NCI-H345 (cell line): ENCODE measurements around the gene KLHL17.
"Not testable (repeated sequence)": the region's sequence is repeated elsewhere in the genome, so short reads cannot be mapped to it uniquely, and the experiment has no call there.

Source experiments
- DNase-seq: peaks from one replicate; lab custom pipeline; 2025; lab: John Stamatoyannopoulos, UW

KLHL17 gene

DNA sequence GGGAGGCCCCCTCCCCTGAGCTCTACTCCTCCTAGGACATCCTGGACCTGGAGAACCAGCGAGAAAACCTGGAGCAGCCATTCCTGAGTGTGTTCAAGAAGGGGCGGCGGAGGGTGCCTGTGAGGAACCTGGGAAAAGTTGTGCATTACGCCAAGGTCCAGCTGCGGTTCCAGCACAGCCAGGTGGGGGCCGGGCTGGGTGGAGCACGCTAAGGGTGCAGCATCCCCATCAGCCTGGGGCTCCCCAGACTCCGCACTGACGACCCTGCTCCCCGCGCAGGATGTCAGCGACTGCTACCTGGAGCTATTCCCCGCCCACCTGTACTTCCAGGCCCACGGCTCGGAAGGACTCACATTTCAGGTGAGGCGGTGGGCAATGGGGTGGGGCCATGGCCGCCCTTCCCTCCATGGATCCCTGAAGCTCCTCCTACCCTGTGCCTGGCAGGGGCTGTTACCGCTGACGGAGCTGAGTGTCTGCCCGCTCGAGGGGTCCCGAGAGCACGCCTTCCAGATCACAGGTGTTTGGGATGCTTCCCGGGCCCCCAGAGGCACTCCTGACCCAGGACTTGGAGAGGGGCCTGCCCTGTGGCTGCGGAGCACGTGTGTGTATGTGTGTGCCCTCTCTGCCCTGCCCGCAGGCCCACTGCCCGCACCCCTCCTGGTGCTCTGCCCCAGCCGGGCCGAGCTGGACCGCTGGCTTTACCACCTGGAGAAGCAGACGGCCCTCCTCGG, 10.0 kb downstream of the KLHL17 start:
- DNase-seq = no peak

DNA sequence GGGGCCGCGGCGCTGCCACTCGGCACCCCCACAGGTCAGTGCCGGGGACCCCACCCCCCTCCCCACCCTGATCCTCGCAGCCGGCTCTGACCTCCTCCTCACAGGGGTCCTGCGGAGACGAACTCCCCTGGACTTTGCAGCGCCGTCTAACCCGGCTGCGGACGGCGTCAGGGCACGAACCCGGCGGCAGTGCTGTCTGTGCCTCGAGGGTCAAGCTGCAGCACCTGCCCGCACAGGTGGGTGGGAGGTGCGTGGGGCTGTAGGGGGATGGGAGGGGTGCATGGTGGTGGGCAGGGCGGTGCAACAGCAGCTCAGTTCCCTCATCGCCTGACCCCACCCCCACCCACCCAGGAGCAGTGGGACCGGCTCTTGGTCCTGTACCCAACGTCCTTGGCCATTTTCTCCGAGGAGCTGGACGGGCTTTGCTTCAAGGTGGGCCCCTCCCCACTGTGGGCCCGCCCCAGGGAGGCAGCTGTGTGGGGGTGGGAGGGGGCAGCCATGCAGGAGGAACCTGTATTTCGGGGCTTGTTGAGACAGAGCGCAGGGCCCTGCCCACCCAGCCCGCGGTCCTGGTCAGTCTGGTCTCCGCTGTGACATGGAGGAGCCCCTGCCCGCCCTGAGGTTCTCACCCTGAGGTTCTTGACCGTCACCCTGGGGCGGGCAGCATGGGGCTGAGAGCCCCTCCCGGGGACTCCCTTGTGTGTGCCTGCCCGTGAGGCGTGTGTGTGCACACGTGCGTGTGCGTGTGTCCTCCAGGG, 10.8 kb downstream of the KLHL17 start:
- no peak for DNase-seq

DNA sequence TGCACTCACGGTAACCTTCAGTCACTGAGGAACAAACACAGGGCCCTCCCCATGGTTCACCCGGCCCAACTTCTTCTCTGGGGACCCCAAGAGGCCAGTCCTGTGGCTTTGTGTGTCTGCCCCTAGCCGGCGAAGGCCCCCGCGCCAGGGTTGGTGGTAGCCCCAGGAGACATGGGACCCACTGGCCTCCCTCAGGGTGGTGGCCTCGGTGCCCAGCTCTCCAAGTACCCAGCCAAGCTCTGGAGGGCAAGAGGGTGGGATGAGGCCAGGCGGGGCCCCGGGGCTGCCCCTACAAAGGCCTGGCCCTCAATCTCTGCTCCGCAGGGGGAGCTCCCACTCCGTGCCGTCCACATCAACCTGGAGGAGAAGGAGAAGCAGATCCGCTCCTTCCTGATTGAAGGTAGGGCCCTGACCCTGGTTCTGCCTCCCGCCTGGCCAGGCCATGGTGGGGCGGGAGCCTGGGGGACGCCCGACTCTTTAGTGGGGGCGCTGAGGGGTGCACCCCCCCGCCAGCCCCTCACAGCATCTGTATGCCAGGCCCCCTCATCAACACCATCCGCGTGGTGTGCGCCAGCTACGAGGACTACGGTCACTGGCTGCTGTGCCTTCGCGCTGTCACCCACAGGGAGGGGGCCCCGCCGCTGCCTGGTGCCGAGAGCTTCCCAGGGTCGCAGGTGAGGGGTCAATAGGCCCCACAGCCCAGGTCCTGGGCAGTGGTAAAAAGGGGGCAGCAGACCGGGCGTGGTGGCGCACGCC, 11.5 kb downstream of the KLHL17 start:
- DNase-seq = no peak

DNA sequence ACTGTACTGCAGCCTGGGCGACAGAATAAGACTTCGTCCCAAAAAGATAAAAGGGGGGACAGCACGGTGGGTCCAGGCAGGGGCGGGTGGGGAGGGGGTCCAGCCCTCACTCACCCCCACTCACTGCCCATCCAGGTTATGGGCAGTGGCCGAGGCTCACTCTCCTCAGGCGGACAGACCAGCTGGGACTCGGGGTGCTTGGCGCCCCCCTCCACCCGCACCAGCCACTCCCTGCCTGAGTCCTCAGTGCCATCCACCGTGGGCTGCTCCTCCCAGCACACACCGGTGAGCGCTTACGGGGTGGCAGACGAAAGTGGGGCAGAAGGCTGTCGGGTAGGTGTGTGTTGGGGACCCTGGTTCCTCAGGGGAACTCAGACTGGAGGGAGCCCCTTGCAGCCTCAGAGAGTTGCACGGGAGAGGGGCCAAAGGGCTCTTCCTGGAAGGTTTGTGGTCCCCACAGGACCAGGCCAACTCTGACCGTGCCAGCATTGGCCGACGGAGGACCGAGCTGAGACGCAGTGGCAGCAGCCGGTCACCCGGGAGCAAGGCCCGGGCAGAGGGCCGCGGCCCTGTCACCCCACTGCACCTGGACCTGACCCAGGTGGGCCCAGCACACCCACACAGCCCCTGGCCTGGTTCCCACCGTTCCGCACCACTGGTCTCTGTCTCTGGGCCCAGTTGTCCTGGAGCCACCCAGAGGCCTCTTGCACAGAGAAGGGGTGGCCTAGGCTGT, 12.5 kb downstream of the KLHL17 start:
- no peak for DNase-seq

DNA sequence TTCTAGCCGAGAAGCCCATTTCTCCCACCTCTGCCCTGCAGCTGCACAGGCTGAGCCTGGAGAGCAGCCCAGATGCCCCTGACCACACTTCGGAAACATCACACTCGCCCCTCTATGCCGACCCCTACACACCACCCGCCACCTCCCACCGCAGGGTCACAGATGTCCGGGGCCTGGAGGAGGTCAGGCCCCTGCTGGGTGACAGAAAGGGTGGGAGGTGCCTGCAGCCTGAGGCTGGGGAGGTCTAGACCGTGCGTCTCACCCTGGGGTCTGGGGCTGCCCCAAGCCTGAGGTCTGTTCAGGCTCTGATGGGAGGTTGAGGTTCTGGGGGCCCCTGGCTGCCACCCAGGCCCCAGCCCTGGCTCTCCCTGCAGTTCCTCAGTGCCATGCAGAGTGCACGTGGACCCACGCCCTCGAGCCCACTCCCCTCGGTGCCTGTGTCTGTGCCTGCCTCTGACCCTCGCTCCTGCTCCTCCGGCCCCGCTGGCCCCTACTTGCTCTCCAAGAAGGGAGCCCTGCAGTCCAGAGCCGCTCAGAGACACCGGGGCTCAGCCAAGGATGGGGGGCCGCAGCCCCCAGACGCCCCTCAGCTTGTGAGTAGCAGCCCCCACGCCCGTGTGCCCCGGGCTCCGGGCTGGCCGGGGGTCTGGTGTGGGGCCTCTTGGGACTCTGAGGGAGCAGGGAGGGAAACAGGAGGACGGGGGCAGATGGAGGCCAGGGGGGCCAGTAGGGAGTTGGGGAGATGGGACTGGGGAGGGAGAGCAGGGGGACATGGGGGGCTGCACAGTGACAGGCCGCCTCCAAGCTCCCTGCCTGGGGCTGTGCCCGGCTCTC, 13.3 kb downstream of the KLHL17 start:
- no peak for DNase-seq

DNA sequence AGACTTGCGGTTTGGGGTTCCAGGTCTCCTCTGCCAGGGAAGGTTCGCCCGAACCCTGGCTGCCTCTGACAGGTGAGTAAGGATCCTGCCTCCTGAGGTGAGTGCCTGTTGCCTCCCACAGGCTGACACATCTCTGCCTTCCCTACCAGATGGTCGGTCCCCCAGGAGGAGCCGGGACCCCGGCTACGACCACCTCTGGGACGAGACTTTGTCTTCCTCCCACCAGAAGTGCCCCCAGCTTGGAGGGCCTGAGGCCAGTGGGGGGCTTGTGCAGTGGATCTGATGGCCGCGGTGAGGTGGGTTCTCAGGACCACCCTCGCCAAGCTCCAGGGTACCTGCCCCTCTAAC, 13.9 kb downstream of the KLHL17 start:
- DNase-seq = no peak

DNA sequence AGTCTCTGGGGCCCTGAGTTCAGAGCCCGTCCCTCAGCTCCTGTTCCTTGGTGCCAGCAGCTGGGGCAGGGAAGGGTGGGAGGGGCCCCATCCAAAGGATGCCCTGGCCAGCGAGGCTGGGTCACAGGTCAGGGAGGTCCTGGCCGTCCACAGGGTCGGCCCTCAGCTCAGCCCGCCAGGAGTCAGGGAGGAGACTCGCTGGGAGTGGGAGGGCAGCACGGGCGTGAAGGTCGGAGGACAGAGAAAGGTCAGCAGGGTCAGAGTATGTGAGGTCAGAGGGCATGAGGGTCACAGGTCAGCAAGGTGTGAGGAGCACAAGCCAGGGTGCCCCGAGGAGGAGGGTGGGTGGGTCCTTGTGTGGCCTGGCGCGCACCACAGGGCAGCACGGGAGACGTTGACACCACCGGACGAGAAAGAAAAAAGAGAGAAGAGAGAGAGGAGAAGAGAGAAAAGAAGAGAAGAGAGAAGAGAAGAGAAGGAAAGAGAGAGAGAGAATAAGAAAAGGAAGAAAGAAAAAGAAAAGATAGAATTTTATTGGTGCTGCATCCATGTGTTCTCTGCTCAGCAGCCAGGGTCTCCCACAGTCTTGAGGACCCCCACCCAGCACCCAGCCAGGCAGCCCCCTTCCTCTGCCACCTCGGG, 14.4 kb downstream of the KLHL17 start:
- DNase-seq = no peak

DNA sequence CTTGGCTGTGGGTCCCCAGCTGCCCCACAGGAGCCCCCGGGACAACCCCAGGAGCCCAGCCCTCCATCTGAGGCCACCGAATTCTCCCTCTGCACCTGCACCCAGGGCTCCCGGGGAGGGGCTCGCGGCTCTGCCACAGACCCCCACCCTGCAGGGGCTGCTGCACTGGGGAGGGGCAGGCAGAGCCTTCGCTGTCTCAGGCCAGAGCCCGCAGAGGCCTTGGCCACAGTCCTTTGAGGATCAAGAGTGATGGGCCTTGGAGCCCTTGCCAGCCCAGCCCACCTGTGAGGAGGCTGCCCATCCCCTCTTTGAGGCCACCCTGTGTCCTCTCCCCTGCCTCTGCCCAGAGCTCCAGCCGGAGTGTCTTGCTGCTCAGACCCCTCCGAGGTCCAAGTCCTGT, 15.0 kb downstream of the KLHL17 start:
- no peak for DNase-seq

DNA sequence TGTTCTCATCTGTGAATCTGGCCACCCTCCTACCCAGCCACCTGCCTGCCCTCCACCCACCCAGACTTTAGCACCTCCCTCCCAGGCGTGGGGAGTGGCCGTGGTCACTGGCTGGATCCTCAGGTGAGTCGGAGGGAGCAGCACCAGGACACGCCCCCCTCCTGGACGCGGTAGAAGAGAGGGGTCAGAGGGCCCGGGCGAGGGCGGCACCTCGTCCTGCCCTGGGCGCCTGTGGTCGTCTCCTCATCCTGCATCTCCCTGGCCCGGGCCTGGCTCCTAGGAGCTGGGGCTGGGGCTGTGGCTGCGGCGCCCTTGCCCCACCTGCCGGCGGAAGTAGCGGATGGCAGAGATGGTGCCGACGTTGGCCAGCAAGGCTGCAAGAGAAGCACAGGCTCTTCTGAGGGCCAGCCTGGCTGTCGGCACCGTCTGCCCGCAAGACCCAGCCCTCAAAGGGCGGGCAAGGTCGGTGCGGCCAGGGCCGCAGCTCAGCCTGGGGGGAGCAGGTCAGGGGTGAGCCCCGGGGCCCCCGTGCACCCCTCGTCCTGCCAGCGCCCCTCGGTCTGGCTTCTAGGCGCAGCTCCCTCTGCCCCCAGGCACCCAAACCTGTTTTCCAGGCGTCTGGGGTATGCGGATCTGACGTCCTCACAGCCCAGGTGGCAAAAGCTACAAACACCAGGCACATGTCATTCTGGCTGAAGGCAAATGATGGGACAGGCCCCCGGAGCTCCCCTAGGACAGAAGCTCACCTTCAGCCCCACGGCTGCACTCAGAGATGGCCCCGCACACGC, 15.7 kb downstream of the KLHL17 start:
- peak; percentile 77 for DNase-seq

DNA sequence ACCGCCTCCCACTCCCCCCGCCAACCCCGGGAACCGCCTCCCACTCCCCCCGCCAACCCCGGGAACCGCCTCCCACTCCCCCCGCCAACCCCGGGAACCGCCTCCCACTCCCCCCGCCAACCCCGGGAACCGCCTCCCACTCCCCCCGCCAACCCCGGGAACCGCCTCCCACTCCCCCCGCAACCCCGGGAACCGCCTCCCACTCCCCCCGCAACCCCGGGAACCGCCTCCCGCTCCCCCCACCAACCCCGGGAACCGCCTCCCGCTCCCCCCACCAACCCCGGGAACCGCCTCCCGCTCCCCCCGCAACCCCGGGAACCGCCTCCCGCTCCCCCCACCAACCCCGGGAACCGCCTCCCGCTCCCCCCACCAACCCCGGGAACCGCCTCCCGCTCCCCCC, 16.4 kb downstream of the KLHL17 start:
- DNase-seq = not testable (repeated sequence)

DNA sequence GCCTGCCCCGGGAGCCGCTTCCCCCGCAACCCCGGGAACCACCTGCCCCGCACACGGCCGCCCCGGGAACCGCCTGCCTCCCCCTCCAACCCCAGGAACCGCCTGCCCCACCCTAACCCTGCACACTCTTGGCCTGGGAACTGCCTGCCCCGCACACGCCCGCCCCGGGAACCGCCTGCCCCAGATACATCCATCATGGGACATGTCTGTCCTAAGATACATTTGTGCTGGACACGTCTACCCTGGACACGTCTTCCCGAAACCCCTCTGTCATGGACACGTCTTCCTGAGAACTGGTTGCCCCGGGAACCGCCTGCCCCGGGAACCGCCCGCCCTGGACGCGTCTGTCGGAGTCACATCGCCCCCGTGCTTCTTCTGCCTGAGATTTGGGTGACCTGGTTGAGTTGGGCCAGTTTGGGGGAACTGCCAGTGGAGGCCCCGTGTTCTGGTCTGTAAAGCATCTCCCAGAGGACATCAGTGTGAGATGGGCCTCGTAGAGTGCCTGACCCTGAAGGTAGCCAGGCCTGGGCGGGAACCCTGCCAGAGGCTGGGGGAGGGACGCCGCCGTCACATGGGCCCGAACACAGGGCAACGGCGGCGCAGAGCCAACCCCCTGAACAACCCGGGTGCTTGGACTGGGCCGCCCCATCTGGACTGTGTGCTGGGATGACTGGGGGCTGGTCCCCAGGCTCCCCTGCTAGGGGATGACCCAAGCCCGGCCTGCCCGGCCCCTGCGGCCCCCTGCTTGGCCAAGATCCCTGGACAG, 17.9 kb downstream of the KLHL17 start:
- DNase-seq = no peak

DNA sequence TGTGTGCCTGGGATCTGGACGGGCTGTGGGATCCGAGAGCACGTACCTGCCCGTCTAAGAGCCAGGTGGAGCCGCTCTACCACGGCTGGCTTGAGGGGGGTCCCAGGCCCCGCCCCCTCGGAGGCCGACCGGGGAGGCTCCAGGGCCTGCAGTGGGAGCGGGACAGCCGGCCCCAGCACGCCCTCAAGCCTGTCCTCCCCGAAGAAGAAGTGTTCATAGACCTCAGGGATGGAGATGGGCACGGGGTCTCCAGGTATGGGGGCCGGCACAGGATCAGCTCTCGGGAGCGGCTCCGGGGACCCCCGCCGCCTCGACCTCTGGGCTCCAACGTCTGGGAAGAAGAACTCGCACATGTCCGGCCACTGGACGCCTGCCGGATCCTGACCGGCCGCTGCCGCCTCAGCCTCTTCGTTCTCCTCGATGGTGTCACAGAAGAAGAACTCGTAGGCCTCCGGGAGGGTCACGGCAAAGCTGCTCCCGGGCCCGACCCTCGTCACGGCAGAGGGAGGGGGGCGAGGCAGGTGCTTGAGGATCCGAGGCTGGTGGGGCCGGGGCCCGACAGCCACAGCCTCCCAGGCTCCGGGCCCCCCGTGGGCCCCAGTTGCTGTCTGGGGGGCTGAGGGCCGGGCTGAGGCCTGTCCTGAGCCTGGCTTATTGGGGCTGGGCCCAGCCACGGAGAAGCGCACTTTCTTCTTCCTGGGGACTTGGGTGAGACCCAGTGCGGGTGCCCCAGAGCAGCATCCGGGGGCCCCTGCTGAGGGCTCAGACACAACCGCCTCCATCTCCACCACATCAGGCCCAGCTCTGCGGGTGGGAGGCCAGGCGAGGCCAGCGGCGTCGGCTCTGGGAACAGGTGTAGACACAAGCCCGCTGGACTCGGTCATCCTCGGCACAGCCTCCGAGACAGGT, 18.7 kb downstream of the KLHL17 start:
- DNase-seq = no peak

DNA sequence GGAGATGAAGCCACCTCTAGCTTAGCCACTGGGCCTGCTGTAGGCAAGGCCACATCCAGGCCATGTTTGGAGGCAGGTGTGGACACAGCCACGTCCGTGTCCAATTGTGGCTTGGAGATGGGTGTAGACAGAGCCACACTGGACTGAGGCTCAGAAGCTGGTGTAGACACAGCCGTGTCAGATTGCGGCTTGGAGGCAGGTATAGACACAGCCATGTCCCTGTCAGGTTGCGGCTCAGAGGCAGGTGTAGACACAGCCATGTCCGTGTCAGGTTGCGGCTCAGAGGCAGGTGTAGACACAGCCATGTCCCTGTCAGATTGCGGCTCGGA, 19.3 kb downstream of the KLHL17 start:
- DNase-seq = no peak

DNA sequence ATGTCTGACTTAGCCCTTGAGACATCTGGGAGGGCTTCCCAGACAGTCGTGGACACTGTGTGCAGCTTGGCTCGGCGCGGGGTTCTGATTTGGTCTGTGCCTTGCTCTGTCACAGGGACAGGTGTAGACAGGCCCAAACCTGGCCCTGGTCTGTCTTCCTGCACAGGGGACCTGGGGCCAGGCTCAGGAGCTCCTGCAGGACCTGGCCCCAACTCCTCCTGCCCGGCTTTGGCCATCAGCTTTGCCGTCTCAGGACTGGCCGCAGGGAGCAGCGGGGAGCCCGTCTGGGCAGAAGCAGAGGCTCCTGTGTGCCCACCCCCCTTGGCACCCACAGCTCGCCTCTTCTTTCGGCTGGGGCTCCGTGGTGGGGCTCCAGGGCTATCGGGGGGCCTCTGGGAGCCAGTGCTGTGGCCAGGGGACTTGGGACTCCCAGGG, 19.8 kb downstream of the KLHL17 start:
- DNase-seq = no peak

DNA sequence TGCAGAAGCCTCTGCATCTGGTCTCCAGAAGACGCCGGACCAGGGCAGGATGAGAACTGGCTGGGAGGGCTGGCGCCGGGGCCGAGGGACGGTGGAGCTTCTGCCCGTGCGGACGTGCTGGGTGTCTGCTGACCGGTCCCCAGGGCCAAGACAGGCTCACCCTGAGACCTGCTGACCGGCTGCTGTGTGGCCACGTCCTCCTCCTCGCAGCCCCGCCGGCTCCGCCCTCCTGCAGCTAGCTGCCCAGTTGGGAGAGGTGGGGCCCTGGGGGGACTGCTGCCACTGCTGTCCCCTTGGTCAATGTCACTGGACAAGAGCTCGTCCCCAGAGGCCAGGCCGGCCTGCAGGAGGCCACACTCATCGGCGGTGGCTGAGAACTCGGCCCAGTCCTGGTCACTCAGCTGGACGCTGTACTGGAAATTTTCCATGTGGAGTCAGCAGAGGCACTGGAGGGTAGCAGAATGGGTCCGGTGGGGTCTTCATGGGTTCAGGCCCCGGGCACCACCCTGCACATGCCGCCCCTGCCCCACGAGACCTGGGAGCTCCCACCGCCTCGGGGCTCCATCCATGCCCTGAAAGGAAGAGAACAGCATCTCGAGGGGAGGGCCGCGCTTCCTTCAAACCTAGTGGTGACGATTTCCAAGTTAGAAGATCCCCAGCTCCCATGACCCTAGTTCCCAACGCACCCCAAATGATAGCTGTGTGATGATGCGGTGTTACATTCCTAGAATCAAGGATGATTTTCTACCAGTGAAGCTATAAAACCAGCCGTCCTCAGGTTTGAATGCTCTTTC, 20.4 kb downstream of the KLHL17 start:
- no peak for DNase-seq

DNA sequence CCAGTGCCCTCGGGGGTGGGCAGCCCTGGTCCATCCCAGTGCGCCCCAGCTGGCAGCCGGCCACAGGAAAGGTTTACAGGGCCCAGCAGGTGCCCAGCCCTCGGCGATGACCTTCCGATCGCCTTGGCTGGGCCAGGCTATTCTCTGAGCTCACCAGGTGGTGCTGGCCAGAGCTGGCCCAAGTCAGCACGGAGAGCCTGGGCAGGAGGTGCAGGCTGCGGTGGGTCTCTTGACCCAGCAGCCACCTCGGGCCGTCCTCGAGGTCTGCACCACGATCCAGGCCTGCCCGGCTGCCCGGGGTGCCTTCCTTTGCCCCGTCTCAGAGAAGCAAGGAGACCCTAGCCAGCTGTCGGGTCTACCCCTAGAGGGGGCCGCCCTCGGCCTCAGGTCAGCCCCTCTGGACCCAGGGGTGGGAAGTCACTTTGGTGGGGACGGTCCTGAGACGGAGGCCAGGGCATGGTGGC, 21.1 kb downstream of the KLHL17 start:
- no peak for DNase-seq

DNA sequence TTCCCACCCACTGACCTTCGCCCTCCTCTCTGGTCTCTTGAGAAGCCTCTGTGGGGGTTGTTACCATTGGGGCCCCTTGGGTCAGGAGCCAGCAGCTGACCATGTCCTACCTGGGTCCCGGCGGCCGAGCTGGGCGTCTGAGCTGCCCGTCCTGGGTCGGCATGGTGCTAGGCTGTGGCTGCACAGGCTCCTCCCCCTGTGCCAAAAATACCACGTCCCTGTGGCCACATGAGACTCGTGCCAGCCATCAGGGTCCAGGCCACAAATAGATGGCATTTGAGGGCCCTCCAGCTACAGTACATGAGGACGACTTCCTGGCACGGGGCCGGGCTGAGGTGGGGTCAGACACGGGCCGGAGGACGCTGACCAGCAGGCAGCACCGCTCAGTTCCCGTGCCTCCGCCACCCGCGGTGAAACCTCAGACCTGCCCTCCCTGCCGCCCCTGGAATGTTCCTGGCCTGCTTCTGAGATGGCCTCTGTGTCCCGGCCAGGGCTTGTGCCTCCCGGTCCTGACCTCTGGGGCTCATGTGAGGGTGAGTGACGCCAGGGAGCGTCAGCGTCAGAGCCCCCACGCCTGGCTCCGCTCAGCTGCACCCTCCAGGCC, 21.7 kb downstream of the KLHL17 start, which contains the start of gene PERM1:
TSS of gene PERM1 (minus strand) at position 139 of the 604 bp plus-strand sequence. CDS start 1,064 bp downstream, outside the sequence.
- no peak for DNase-seq
